HG03025 (cell line): ENCODE results near the gene NAT16.

Experiments used
- ATAC-seq: cut with Tn5 transposase; IDR thresholded peaks from one replicate; pipeline ENCODE4 v1.9.1; 2021; ENCODE audit warnings: mild to moderate bottlenecking, moderate library complexity; ENCODE audit not compliant: unreplicated experiment, low FRiP score

Gene NAT16

GRCh38 chr7:101162551-101163278 is 17.4 kb downstream of the NAT16 start:
- no peak for ATAC-seq

DNA sequence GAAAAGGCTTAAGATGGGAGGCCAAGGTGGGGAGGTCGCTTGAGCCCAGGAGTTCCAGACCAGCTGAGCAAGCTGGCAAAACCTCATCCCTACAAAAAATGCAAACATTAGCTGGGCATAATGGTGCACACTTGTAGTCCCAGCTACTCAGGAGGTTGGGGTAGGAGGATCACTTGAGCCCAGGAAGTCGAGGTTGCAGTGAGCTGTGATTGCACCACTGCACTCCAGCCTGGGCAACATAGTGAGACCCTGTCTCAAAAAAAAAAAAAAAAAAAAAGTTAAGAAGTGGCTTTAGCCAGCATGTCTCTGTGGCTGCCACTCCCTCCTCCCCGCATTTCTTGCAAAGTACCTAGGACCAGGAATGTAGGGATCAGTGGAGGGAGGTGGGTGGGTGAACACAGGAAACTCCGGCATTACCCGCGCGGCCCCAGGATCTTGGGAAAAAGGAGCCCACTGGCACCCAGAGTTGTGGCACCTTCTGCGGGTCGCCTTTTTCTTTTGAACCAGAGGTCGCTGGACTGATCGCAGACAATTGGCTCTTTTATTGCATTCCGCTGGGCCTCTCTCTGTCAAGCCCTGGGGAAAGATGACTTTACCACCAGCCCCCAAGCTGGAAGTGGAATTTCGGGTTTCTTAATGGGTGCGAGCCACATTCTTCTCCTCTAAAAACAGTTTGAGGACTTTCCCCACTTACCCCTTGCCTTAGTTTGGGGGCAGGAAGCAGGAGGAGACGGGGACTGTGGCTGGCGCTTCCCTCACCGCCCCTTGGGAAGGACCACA is 18.2 kb downstream of the NAT16 start:
- no peak for ATAC-seq

DNA sequence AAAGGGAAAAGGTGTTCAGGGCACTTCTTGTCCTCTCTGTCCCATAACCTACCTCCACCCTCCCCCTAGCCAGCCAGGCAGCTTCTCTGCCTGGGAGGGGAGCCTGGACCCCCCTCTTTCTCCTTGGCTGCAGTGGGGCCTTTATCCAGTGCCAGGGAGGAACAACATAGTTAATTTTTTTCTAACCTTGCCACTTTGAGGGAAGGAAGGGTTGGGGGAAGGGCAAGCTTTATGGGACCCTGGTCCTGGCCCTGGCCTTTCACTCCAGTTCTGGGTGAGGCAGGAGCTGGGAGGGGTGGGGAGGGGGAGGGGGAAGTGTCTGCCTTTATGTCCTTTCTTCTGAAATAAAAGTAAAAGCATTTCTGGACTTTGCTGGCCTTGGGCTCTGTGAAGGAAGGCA is 19.2 kb downstream of the NAT16 start:
- no peak for ATAC-seq

- no peak for ATAC-seq
These were observed 20.1 kb downstream of the NAT16 start for GRCh38 chr7:101159696-101160674.

DNA sequence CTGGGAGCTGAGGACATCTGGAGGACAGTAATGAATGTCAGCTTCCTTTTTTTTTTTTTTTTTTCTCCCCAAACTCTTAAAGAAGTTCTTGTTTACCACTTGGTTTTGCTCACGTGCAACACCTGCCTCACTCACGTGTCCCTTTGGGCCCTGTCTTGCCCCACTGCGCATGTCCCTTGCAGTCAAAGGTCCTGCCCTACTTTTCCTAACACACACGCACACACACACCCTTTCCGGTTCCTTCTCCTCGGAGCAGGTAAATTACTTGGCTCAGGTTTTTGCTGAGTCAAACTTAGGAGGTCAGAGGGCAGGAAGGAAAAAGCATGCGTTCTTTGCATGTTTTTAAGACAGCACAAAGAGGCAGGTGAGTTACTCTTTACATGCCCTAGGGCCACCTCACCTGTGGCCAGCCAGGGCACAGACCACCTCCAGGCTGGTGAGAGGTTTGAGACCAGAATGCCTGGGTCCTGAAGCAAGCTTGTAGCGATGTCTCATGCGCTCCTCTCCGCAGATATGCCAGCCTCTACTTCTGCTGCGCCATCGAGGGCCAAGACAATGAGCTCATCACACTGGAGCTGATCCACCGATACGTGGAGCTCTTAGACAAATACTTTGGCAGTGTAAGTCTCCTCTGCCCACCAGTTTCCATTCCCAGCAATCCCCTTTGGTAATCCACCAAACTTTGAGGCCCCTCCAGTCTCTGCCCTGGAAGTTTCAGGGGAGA is 23.1 kb downstream of the NAT16 start:
- ATAC-seq, result no peak

- no peak for ATAC-seq
These were observed 23.8 kb downstream of the NAT16 start for GRCh38 chr7:101156277-101156676.

DNA sequence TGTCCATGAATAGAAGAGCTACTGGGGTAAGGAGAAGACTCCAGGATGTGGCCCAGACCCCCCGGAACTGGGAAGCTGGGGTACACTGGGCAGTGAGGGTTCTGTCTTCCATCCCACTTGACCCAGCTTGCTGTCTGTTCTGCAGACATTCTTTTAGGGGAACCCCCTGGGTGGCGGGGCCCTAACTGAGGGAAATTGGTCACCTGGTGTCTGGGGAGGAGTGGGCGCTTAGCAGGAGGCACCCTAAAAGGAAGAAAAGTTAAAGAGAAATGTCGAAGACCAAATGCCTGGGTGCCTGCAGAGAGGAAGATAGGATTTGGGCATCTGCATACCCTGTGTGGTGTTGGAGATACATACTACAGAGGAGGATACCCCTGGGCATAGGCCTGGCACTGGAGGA is 24.8 kb downstream of the NAT16 start:
- no peak for ATAC-seq

- ATAC-seq, result no peak
These were observed 25.4 kb downstream of the NAT16 start for GRCh38 chr7:101154693-101155102.

DNA sequence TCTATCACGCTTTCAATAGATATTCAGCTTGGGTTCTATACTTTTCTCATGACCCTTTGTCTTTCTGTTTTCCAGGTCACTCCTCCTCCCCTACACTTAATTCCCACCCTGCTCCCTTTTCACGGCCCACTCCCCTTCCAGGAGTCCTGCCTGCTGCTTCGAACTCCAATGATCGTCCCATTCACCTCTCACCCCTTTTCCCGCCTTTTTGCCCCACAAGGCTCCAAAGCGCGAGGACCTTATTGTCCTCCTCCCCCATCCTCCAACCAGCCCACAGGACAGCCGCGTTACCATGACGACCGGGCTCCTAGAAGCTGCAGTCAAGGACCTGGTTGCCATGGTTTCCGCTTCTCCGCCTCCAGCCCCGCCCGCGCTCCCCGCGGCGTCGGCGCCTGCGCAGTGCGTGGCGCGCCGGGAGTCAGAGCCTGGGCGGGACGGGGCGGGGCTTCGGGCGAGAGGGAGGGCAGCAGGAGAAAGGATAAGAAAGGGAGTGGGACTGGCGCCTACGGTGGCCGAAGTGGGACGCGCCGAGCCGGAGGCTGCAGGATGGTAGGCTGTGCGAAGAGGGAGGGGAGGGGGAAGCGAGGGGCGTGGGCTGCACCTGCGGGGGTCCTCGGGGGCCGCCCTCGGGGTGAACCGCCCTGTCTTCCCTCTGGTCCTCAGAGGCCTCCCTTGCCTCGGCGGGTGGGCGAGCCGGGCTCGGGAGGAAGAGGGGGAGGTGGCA is 26.0 kb downstream of the NAT16 start, which contains the start of gene AP1S1:
AP1S1 (plus strand) TSS at position 508 of the 724 bp plus-strand sequence; CDS start at position 547, 39 bp downstream.
- peak; percentile 73 for ATAC-seq

DNA sequence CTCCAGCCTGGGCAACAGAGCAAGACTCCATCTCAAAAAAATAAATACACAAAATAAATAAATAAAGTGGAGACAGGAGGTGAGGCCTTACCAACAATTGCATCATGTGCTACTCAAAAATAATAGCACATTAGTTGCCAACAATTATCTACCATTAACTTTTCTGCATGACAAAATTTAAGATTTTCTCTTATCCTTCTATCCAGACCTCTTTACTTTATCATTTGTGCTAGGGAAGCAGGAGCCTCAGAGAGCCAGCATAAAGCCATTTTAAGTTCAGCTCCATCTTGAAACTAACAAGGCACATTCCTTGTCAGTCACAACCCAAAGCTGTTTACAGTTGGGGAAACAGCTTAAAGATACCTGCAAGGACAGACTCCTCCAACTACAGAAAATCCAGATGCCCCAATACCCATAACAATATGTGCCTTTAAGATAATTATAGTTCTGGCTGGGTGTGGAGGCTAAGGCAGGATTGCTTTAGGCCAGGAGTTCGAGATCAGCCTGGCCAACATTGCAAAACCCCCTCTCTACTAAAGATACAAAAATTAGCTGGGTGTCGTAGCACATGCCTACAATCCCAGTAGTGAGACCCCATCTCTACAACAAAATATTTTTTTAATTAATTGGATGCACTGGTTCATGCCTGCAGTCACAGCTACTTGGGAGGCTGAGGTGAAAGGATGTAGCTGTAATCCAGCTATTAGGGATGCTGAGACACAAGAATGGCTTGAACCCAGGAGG is 28.0 kb downstream of the NAT16 start:
- ATAC-seq, result no peak

GRCh38 chr7:101140746-101141382 is 39.2 kb downstream of the NAT16 start:
- ATAC-seq, result no peak

- ATAC-seq, result no peak
These were observed 39.8 kb downstream of the NAT16 start for GRCh38 chr7:101140339-101140699.

DNA sequence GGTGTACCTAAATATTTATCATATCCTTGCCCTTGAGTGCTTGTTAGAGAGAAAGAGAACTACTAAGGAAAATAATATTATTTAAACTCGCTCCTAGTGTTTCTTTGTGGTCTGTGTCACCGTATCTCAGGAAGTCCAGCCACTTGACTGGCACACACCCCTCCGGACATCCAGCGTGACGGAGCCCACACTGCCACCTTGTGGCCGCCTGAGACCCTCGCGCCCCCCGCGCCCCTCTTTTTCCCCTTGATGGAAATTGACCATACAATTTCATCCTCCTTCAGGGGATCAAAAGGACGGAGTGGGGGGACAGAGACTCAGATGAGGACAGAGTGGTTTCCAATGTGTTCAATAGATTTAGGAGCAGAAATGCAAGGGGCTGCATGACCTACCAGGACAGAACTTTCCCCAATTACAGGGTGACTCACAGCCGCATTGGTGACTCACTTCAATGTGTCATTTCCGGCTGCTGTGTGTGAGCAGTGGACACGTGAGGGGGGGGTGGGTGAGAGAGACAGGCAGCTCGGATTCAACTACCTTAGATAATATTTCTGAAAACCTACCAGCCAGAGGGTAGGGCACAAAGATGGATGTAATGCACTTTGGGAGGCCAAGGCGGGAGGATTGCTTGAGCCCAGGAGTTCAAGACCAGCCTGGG is 41.8 kb downstream of the NAT16 start:
- ATAC-seq, result no peak

DNA sequence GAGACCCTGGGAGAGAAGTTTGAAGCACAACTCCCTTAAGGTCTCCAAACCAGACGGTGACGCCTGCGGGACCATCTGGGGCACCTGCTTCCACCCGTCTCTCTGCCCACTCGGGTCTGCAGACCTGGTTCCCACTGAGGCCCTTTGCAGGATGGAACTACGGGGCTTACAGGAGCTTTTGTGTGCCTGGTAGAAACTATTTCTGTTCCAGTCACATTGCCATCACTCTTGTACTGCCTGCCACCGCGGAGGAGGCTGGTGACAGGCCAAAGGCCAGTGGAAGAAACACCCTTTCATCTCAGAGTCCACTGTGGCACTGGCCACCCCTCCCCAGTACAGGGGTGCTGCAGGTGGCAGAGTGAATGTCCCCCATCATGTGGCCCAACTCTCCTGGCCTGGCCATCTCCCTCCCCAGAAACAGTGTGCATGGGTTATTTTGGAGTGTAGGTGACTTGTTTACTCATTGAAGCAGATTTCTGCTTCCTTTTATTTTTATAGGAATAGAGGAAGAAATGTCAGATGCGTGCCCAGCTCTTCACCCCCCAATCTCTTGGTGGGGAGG is 42.4 kb downstream of the NAT16 start:
- ATAC-seq, result no peak

- no peak for ATAC-seq
These were observed 45.6 kb downstream of the NAT16 start for GRCh38 chr7:101134399-101134980.

DNA sequence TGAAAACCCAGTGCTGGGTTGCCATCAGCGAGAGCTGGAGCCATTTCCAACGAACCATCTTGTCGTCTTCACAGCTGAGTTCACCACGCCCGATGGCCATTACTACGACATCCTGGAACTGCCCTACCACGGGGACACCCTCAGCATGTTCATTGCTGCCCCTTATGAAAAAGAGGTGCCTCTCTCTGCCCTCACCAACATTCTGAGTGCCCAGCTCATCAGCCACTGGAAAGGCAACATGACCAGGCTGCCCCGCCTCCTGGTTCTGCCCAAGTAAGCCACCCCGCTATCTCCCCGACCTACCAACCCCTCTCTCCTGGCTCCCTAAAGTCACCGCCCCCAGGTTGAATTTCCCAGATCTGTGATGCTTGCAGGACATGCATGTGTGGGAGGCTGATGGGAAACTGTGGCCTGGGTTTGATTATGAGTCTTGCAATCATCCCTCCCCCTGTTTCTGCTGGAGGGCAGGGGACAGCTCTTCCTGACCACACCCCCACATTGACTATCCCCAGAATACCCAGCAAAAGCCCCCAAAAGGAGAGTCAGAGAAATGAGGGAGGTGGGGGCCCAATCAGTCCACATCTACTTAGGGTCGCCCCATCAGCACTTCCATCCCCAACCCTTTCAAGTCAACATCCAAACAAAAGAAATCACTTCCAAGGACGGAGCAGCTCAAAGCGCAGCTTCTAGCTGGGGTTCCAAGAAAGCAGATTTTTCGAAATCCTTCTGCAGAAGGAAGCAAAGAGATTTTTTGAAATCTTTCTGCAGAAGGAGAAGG is 46.3 kb downstream of the NAT16 start:
- no peak for ATAC-seq
